GM18508 (cell line): ENCODE data around the gene NUCKS1.

Source experiments
- ATAC-seq: cut with Tn5 transposase; IDR thresholded peaks from one replicate; pipeline ENCODE4 v1.9.1; 2021; ENCODE audit warnings: moderate number of reproducible peaks; ENCODE audit not compliant: insufficient read depth, unreplicated experiment

Gene NUCKS1

GRCh38 chr1:205672970-205673369 lies 77.0 kb downstream of the NUCKS1 start:
- ATAC-seq: no peak

DNA sequence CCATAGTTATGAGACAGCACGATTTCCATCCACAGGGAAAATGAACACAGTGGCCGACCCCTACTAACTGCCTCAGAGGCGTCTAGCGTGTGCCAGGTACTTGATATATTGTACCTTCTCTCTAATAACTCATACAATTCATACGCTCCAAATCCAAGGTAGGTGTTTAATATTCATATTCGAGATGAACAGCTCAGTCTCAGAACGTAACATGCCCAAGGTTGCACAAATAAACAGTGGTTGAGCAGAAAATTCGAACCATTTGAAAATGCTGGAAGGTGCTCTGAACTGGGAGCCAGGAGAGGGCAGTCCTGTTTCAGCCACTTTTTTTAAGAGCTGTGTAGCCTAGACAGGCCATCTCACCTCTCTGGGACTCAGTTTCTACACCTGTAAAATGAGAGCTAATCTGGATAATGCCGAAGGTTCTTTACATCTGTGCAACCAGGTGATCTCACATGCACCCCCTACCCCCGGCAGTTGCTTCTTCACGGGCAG lies 77.5 kb downstream of the NUCKS1 start:
- ATAC-seq: no peak

DNA sequence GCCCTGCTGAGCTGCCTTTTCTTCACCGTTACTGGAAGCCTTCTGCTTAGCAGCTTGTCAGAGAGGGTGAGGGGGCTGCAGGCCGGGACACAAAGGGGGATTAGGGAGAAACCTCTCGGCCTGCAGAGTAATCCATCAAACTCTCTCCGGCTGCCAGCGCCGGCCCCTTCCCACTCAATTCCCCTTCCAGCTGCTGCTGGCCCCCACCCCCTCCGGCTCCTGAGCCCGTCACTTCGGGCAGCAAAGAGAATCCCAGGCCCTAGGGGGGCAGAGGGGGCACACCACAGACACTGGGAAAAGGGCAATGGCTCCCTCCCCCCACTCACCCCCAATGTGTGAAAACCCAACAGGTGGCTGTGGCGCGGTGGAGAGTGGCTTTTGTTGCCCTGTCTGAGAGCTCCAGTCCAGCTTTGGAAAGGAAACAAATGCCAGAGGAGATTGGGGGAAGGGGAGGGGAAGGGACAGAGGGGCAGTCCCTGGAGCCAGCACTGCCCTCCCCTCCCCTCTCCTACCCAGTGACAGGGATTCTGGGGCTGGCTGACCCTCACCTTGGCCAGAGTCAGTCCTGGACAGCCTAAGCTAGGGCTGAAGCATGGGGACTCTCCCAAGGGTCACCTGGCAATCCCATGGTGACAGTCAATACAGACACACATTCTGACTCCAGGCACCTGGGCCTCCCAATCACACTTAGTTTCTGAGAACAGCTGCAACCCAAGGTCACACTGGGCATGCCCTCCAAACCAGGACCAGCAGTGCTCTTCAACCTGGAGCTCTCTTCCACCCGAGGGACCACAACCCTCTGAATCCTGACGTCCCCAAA lies 79.2 kb downstream of the NUCKS1 start:
- no peak for ATAC-seq

- no peak for ATAC-seq
These were observed 79.9 kb downstream of the NUCKS1 start for GRCh38 chr1:205670150-205670446.

GRCh38 chr1:205669341-205670149 lies 80.4 kb downstream of the NUCKS1 start:
- ATAC-seq: no peak

- no peak for ATAC-seq
These were observed 81.0 kb downstream of the NUCKS1 start for GRCh38 chr1:205668951-205669340.

DNA sequence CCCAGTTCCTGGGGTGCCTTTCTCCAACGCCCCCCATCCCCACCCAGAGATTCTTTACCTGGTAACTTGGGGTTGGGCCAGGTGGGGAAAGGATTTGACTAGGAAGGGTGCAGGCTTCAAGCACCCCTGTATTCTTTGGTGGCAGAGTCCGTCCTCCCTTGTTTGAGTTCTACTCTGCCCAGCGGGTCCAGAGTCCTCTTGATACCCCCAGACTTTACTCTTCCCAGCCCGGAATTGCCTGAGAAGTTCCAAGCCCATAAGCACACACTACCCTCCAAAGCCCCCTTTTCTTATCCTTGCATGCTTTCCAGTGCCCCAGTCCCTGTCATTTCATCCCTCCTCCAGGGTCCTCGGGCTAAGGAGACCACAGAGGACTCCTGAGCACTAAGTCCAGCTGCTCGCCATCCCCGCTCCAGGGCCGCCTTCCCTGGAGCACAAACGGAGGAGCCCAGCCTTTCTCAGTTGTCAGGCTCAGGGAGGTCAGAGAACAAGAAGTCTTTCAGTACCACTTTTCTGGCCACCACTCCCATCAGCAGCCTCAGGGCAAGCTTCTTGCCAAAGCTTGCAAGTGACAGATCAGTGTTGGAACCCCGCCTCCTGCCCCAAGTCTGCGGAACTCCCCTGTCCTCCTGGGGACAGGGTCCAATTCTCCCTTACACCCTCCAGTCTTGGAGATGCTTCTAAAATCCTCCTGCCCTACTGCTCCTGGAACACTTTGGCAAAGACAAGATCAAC lies 81.9 kb downstream of the NUCKS1 start:
- ATAC-seq: no peak

DNA sequence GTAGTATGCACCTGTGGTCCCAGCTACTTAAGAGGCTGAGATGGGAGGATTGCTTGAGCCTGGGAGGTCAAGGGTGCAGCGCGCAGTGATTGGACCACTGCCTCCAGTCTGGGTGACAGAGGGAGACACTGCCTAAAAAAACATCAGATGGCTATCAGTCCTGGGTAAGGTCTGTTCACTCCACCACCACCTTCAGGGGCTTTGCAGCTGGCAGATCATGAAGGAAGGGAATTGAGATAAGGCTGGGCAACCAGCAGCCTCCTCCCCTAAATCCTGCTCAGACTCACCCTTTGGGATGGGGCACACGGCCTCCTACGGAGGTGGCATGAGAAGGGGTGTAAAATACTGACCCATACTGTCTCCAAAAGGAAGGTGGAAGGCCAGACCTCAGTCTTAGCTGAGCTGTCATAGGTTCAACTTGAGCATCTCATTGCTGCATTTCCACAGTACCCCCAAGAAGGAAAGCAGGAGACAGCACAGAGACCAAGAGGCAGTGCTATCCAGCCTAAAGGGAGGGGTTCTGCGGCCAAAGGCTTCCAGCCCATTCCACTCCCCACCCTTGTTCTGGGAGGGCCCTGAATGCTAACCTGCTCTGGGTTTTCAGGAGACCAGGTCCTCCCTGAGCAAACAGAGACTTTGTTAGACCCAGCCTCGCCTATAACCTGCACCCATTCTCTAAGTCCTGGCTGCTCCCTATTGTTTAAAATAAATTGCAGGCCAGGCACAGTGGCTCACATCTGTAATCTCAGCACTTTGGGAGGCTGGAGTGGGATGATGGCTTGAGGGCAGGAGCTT lies 83.4 kb downstream of the NUCKS1 start:
- no peak for ATAC-seq

DNA sequence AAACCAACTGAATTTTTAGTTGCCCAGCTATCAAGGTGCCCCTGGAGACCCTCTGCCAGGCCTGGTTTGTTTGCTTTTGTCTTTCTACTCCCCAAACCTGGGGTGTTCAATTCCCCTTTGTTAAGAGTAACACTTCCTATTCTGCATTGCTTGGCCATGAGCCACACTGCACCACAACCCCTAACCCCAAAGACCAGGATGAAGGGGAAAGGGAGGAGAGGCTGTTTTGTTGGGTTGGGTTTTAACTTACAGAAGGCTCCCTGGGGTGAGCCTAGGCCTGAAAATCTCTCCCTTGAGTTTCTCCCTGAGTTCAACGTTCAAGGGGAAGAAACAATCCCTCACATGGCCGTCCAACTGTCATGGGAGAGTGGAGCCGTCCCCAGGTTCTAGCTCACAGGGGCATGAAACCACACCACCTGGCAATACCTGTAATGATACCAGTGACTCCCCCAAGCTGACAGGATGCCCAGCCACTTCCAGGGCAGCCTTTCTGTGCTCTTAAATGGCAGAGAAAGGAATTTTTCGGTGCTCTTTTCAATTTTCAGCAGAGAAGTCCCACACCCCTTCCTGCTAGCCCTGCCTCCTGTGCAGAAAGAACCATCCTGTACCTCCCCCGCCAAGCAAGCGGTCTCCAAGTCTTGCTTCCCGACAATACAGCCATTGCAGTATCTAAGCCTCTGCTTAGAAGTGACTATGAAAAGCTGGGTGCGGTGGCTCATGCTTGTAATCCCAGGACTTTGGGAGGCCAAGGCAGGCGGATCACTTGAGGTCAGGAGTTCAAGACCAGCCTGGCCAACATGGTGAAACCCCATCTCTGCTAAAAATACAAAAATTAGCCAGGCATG lies 84.6 kb downstream of the NUCKS1 start:
- no peak for ATAC-seq

DNA sequence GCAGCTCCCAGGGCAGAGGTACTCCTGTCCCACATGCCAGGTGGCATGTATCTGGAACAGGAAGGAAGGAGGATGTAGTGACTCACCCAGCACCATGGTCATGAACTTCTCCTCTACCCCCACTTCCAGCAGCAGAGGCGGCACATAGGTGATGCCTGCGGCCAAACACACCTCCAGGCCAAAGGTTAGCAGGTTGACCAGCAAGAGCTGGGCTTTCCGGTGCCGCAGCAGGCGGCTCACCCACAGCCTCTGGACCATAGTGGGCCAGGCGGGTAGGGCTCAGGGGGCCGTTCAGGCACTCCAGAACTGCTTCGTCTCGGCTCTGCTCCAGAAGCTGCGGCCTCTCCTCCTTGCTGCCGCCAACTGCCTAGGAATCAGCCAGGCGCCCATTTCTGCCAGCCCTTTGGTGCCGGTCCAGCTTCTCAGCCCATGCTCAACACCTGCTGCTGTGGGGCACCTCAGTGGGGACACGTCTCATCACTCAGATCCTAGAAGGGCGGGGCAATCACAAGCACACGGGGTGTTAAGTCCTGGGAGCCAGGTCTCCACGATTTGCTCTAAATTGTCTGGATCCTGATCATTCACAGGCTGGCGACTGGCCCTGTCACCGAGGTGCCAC lies 85.5 kb downstream of the NUCKS1 start:
- no peak for ATAC-seq

GRCh38 chr1:205663286-205663936 lies 86.6 kb downstream of the NUCKS1 start:
- no peak for ATAC-seq
